HepG2 (cell line): Measurements from ENCODE around the gene SAMD10.

ENCODE experiments used
- CREB1 ChIP-seq, 2 experiments: fragments of 450-650 bp in 1 of 2; IDR thresholded peaks; 2 replicates each; pipeline ENCODE4 v1.6.1; 2016 to 2017; ENCODE audit warnings: control low read depth in 1 of 2, mild to moderate bottlenecking in 1 of 2, missing compliant biosample characterization in 1 of 2, missing genetic modification characterization in 1 of 2
- POLR2A ChIP-seq, 2 experiments: IDR thresholded peaks; 2 replicates each; pipeline ENCODE4 v1.6.1; 2011; ENCODE audit warnings: low read depth in 2 of 2, low read length in 2 of 2, mild to moderate bottlenecking in 1 of 2, moderate library complexity in 1 of 2; ENCODE audit not compliant: insufficient read depth in 1 of 2
- RFX5 ChIP-seq: IDR thresholded peaks from 2 replicates; pipeline ENCODE4 v1.6.1; 2011; ENCODE audit warnings: low read depth, low read length, improper control_type of control experiment
- ZBTB3 ChIP-seq: sonication (generic); formaldehyde crosslinking; IDR thresholded peaks from 2 replicates; pipeline ENCODE4 v1.4.0; 2020; ENCODE audit warnings: low read depth, mild to moderate bottlenecking, moderate library complexity, missing genetic modification reagents, borderline replicate concordance
- ZNF20 ChIP-seq: sonication (generic); formaldehyde crosslinking; IDR thresholded peaks from 2 replicates; pipeline ENCODE4 v1.4.0; 2020; ENCODE audit warnings: mild to moderate bottlenecking, moderate library complexity, missing genetic modification reagents
- ZNF263 ChIP-seq: sonication (generic); formaldehyde crosslinking; IDR thresholded peaks from 2 replicates; pipeline ENCODE4 v1.4.0; 2020; ENCODE audit warnings: missing genetic modification reagents
- TF ChIP-seq, protein P1 (sequence below): sonication (generic); formaldehyde crosslinking; IDR thresholded peaks from 2 replicates; pipeline ENCODE4 v1.8.1; 2023; ENCODE audit warnings: mild to moderate bottlenecking, missing genetic modification reagents

DNA sequence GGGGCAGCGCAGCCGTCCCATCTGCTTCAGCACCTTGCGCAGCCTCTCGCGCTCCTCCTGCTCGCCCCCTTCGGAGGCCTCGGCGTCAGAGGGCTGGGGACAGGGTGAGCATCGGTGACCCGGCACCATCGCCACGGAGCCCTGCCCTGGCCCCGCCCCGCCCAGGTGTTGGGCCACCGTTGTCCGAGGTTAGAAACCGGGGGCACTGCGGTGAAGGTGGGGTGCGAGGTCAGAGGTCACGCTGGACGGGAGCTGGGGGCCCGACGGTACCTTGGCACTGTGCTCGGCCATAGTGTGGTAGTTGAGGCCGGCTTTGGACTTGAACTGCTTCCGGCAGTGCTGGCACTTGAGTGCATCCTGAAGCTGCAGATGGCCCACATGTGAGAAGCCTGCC lies 16.1 kb downstream of the SAMD10 start:
- TF ChIP-seq ZNF20 (CRISPR knock-in tag) (no peak), ZNF263 (CRISPR knock-in tag) (no peak), CREB1 (IDR thresholded peaks at IDR 0.05) (no peak), CREB1 (CRISPR knock-in tag; IDR thresholded peaks at IDR 0.05) (no peak), ZBTB3 (CRISPR knock-in tag) (no peak), POLR2A (IDR thresholded peaks at IDR 0.05; ENCODE audit: insufficient read depth in 1 of 2, low read depth in 2 of 2, low read length in 2 of 2) (no peak), RFX5 (no peak)
- TF ChIP-seq, protein P1, sequence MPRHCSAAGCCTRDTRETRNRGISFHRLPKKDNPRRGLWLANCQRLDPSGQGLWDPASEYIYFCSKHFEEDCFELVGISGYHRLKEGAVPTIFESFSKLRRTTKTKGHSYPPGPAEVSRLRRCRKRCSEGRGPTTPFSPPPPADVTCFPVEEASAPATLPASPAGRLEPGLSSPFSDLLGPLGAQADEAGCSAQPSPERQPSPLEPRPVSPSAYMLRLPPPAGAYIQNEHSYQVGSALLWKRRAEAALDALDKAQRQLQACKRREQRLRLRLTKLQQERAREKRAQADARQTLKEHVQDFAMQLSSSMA = no peak
